WERI-Rb-1 (cell line): Measurements from ENCODE around the gene SH2D6.
"Not testable (repeated sequence)": the region's sequence is repeated elsewhere in the genome, so short reads cannot be mapped to it uniquely, and the experiment has no call there.

ENCODE experiments used
- DNase-seq: peaks from one replicate; pipeline ENCODE4 v3.0.0-alpha.2; 2020
- H3K27ac ChIP-seq: fragments of 250-450 bp; sonication (Bioruptor Pico); 2 replicates; pipeline ENCODE4 v1.5.1; 2020; ENCODE audit warnings: mild to moderate bottlenecking, moderate library complexity
- H3K27me3 ChIP-seq: fragments of 250-450 bp; sonication (Bioruptor Pico); 2 replicates; pipeline ENCODE4 v1.5.1; 2021; ENCODE audit warnings: mild to moderate bottlenecking, low read depth, moderate library complexity; ENCODE audit not compliant: insufficient read depth, severe bottlenecking
- H3K36me3 ChIP-seq: fragments of 250-450 bp; sonication (Bioruptor Pico); 2 replicates; pipeline ENCODE4 v1.5.1; 2020; ENCODE audit warnings: mild to moderate bottlenecking, moderate library complexity
- H3K4me3 ChIP-seq: 2 replicates; pipeline ENCODE4 v1.5.1; 2011; ENCODE audit warnings: low read depth, mild to moderate bottlenecking, control low read depth, low read length
- H3K9me3 ChIP-seq: fragments of 250-450 bp; sonication (Bioruptor Pico); 2 replicates; pipeline ENCODE4 v1.5.1; 2021; ENCODE audit warnings: mild to moderate bottlenecking, moderate library complexity; ENCODE audit not compliant: severe bottlenecking
- TF ChIP-seq, protein P1 (sequence below): IDR thresholded peaks from 2 replicates; pipeline ENCODE4 v1.5.1; 2011; ENCODE audit warnings: low read depth, mild to moderate bottlenecking, control low read depth, inconsistent platforms, low read length

The SH2D6 gene

DNA sequence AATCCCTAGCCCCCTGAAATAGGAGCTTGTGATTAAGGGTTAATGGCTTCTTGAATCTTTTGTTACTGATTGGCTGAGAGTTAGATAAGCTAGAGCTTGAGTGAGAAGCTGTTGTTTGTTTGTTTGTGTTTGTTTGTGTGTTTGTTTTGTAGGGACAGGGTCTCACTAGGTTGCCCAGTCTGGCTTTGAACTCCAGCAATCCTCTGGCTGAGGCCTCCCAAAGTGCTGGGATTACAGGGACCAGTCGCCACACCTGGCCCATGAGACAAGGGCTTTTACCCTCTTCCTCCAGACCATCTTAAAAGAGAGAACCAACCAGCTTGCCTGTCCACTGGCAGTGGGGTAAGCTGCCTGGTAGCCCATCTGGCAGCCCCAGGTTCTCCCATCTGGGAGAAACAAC, 58.1 kb downstream of the SH2D6 start:
- Histone ChIP-seq H3K4me3 (no peak overlapping the region), H3K9me3 (no peaks in the 10 kb centered on the region), H3K27ac (no peak overlapping the region), H3K27me3 (no peaks in the 10 kb centered on the region), H3K36me3 (no peaks in the 10 kb centered on the region)
- TF ChIP-seq, protein P1, sequence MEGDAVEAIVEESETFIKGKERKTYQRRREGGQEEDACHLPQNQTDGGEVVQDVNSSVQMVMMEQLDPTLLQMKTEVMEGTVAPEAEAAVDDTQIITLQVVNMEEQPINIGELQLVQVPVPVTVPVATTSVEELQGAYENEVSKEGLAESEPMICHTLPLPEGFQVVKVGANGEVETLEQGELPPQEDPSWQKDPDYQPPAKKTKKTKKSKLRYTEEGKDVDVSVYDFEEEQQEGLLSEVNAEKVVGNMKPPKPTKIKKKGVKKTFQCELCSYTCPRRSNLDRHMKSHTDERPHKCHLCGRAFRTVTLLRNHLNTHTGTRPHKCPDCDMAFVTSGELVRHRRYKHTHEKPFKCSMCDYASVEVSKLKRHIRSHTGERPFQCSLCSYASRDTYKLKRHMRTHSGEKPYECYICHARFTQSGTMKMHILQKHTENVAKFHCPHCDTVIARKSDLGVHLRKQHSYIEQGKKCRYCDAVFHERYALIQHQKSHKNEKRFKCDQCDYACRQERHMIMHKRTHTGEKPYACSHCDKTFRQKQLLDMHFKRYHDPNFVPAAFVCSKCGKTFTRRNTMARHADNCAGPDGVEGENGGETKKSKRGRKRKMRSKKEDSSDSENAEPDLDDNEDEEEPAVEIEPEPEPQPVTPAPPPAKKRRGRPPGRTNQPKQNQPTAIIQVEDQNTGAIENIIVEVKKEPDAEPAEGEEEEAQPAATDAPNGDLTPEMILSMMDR: no peak
- no peak for DNase-seq

DNA sequence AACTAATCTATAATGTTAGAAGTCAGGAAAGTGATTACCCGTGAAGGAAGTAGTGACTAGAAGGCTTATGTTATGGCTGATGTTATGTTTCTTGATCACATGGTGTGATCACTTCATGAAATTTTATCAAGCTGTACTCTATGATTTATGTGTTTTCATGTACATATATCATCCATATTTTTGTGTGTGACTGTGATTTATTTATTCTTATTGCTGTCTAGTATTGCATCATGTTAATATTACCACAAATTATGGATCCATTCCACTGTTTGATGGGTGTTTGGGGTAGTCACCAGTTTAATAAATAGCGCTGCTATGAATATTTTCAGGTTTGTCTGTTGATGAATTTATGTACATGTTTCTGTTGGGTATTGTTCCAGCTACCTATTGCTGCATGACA, 59.4 kb downstream of the SH2D6 start:
- no peak for DNase-seq
- Histone ChIP-seq H3K9me3 (no peaks in the 10 kb centered on the region), H3K27me3 (no peaks in the 10 kb centered on the region), H3K36me3 (no peaks in the 10 kb centered on the region), H3K27ac (no peak overlapping the region), H3K4me3 (no peak overlapping the region)
- TF ChIP-seq, protein P1: no peak

DNA sequence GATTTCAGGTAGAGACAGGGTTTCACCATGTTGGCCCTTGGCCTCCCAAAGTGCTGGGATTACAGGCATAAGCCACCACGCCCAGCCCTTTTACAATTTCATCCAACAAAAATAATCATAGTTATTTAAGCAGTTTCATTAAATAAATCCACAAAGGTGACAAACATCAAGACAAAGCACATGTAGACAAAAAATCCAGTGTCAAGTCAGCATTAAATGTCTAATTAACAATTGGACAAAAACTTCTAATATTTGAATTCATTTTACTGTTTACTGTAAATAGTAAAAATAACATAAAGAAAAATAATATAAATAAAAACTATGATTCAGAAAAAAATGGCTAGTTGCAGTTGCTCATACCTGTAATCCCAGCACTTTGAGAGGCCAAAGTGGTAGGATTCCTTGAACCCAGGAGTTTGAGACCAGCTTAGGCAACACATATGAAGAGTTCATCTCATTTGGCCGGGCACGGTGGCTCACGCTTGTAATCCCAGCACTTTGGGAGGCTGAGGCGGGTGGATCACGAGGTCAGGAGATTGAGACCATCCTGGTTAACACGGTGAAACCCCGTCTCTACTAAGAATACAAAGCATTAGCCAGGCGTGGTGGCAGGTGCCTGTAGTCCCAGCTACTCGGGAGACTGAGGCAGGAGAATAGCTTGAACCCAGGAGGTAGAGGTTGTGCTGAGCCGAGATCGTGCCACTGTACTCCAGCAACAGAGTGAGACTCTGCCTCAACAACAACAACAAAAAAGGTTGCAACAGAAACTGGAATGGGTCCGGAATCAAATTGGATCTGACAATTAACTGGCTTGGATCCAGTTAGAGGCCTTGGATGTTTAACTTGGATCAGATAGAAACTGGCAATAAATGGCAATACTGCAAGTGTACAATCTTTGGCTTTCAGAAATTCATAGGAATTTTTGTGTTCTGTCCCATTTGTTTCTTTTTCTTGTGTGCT, 63.6 kb downstream of the SH2D6 start:
- H3K9me3 ChIP-seq: peaks cover 3% of the 10 kb centered on the region
- no peaks in the 10 kb centered on the region for H3K27me3 ChIP-seq
- no peak overlapping the region for H3K4me3 ChIP-seq
- H3K36me3 ChIP-seq: no peaks in the 10 kb centered on the region
- TF ChIP-seq, protein P1: no peak
- H3K27ac ChIP-seq: no peak overlapping the region
- DNase-seq: no peak

DNA sequence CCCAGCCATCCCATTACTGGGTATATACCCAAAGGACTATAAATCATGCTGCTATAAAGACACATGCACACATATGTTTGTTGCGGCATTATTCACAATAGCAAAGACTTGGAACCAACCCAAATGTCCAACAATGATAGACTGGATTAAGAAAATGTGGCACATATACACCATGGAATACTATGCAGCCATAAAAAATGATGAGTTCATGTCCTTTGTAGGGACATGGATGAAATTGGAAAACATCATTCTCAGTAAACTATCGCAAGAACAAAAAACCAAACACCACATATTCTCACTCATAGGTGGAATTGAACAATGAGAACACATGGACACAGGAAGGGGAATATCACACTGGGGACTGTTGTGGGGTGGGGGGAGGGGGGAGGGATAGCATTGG, 66.1 kb downstream of the SH2D6 start:
- not testable (repeated sequence) for DNase-seq, H3K9me3 ChIP-seq, H3K36me3 ChIP-seq, H3K27me3 ChIP-seq, H3K4me3 ChIP-seq, H3K27ac ChIP-seq

DNA sequence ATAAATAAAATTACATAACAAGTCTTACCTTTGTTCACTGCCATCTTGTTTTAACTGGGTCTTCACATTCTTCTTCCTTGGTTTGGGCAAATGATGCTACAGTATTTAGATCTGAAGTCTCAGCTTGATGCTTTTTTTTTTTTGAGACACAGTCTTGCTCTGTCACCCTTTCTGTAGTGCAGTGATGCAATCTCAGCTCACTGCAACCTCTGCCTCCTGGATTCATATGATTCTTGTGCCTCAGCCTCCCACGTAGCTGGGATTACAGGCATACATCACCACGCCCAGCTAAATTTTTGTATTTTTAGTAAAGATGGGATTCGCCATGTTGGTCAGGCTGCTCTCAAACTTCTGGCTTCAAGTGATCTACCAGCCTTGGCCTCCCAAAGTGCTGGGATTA, 67.3 kb downstream of the SH2D6 start:
- TF ChIP-seq, protein P1: no peak
- H3K27ac ChIP-seq: no peak overlapping the region
- H3K9me3 ChIP-seq: peaks cover 3% of the 10 kb centered on the region
- H3K4me3 ChIP-seq: no peak overlapping the region
- no peak for DNase-seq
- H3K36me3 ChIP-seq: no peaks in the 10 kb centered on the region
- H3K27me3 ChIP-seq: no peaks in the 10 kb centered on the region
